Right lobe of liver (tissue), 6 donors: ENCODE data around the gene SPATA2. TPM values are rescaled to one million over a fixed set of nuclear protein-coding genes. Genes with fewer than 3 reads are reported as not detected.
A peak's percentile ranks its signal among the peaks of the same experiment; 100 is the strongest.

Source experiments
- ATAC-seq, 4 donors: fragments of 200-7000 bp; cut with Tn5 transposase; one replicate each; pipeline ENCODE4 v1.9.1; 2020; ENCODE audit warnings: mild to moderate bottlenecking in 4 of 4, moderate library complexity in 4 of 4
- DNase-seq, 3 donors: peaks; one replicate each; pipeline ENCODE4 v3.0.0-alpha.2; 2020
- H3K27ac ChIP-seq, 3 donors: fragments of 200-600 bp; one replicate each; pipeline ENCODE4 v1.8.0; 2022
- H3K27me3 ChIP-seq, 2 donors: fragments of 200-600 bp; one replicate each; pipeline ENCODE4 v1.8.0; 2022
- H3K36me3 ChIP-seq, 4 donors: fragments of 200-600 bp; sonication (generic) in 1 of 4; one replicate each; pipeline versions ENCODE4 v1.5.1 to v1.8.0; 2017 to 2022; ENCODE audit warnings: control low read depth in 1 of 4
- H3K4me1 ChIP-seq, 4 donors: fragments of 200-600 bp; sonication (generic) in 1 of 4; one replicate each; pipeline versions ENCODE4 v1.5.1 to v1.8.0; 2017 to 2022; ENCODE audit warnings: control low read depth in 1 of 4
- H3K4me3 ChIP-seq, 3 donors: fragments of 200-600 bp; one replicate each; pipeline ENCODE4 v1.8.0; 2022
- H3K9me3 ChIP-seq, 4 donors: fragments of 200-600 bp; sonication (generic) in 1 of 4; one replicate each; pipeline versions ENCODE4 v1.5.1 to v1.8.0; 2017 to 2022; ENCODE audit warnings: control low read depth in 1 of 4
- CTCF ChIP-seq, 4 donors: fragments of 200-600 bp in 3 of 4; fragments of 450-650 bp in 1 of 4; IDR thresholded peaks; one replicate each; pipeline versions ENCODE4 v1.5.1 to v1.8.0; 2016 to 2022; ENCODE audit warnings: antibody characterized with exemption in 4 of 4, mild to moderate bottlenecking in 2 of 4
- POLR2A ChIP-seq: fragments of 450-650 bp; IDR thresholded peaks from one replicate; pipeline ENCODE4 v1.6.1; 2017; ENCODE audit warnings: antibody characterized with exemption, mild to moderate bottlenecking
- WGBS: methylation state at CpG from one replicate; pipeline ENCODE4 v1.1.6; 2018; ENCODE audit warnings: low coverage, low lambda C conversion rate; ENCODE audit not compliant: insufficient coverage; ENCODE audit errors: missing lambda C conversion rate; 5-methylcytosine and 5-hydroxymethylcytosine counted together
- intact Hi-C, 2 donors: fragments of 100-400 bp; cut with DNase I; formaldehyde crosslinking; loops; one replicate each; pipeline versions ENCODE4 v1.11.2 to v1.14.1; 2022
- total RNA-seq, 6 experiments: library from RNA; depleted of rRNA in 2 of 6; stranded (reverse); fragments of >200 nt in 2 of 6; fragmentation: NEBNext Ultra II Directional in 3 of 6; extraction: Animal tissue kit (Norgen Biotek cat#: 25700) in 3 of 6; gene quantifications; one replicate each; pipeline versions ENCODE4 v1.1.0 to v1.2.4, GENCODE V29; 2016 to 2023
- donor health status: DM: no; HTN: yes; CAD: no.
- donor health status: DM: no; HTN: no; CAD: no.
- donor health status: DM: no; HTN: no; CAD: no.
- donor health status: DM: no; HTN: yes; CAD: no.
- donor health status: DM: no; HTN: yes; CAD: no.

Gene SPATA2
- total RNA-seq, 6 experiments from 2014 or later = 1.9 to 3.6 (median 2.9) TPM

- intact Hi-C loops = no loop called here
- H3K9me3 ChIP-seq = no peaks in the 10 kb centered on the region
- TF ChIP-seq CTCF (IDR thresholded peaks at IDR 0.05) = no peak
- no peak for TF ChIP-seq POLR2A
- H3K27me3 ChIP-seq = no peaks in the 10 kb centered on the region
- WGBS = 65% methylated on average over 4 of the region's 15 CpGs
- peaks cover 0 to 36% (median 9%) of the 10 kb centered on the region in 4 donors for H3K36me3 ChIP-seq
- peaks cover 0 to 26% (median 7%) of the 10 kb centered on the region in 4 donors for H3K4me1 ChIP-seq
- no peak overlapping the region for H3K4me3 ChIP-seq
- ATAC-seq = no peak
- H3K27ac ChIP-seq = no peak overlapping the region
- DNase-seq = peak in 1 of 3 donors; percentile 15
Observed at GRCh38 chr20:49906615-49907154, 8.6 kb downstream of the SPATA2 start.

DNA sequence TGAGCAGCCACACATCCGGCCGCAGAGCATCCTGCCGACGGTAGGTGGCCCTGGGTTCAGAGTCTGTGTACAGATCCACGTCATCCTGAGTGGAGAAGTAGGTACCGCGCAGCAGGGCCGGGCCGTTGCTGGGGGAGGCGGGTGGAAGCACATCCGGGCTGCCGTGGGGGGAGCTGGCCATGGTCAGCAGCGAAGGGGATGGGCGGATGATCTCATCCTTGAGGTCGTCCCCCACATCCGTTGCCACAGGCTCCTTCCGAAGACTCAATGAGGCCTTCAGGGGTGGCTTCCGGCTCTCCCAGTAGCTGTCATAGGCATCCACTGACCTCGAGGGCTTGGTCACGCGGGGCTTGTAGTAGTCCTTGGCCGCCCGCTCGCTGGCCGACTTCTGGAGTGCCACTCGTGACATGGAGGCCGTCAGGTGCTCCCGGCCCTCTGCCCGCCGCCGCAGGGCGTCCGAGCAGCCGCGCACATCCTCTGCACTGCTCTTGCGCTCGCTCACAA lies 9.2 kb downstream of the SPATA2 start:
- H3K27me3 ChIP-seq = no peaks in the 10 kb centered on the region
- no peak overlapping the region for H3K27ac ChIP-seq
- intact Hi-C loops = no loop called here
- H3K4me1 ChIP-seq = peaks cover 0 to 31% (median 7%) of the 10 kb centered on the region in 4 donors
- peaks cover 0 to 36% (median 9%) of the 10 kb centered on the region in 4 donors for H3K36me3 ChIP-seq
- TF ChIP-seq POLR2A (no peak), CTCF (IDR thresholded peaks at IDR 0.05) (no peak)
- no peak overlapping the region for H3K4me3 ChIP-seq
- peak in 1 of 4 donors; percentile 8 for ATAC-seq
- WGBS = 80% methylated on average over 3 of the region's 37 CpGs
- H3K9me3 ChIP-seq = no peaks in the 10 kb centered on the region
- peak in 2 of 3 donors; percentile 43 to 53 for DNase-seq

- intact Hi-C loops = no loop called here
- ATAC-seq = no peak
- Histone ChIP-seq H3K9me3 (no peaks in the 10 kb centered on the region), H3K27ac (no peak overlapping the region), H3K4me3 (no peak overlapping the region), H3K4me1 (peaks cover 0 to 26% (median 7%) of the 10 kb centered on the region in 4 donors), H3K36me3 (peaks cover 0 to 36% (median 9%) of the 10 kb centered on the region in 4 donors), H3K27me3 (no peaks in the 10 kb centered on the region)
- TF ChIP-seq POLR2A (no peak), CTCF (IDR thresholded peaks at IDR 0.05) (no peak)
- peak in 1 of 3 donors; percentile 48 for DNase-seq
- WGBS = no CpG with 5 or more reads among the region's 29 CpGs
Observed at GRCh38 chr20:49905415-49906091, 9.8 kb downstream of the SPATA2 start.

- Histone ChIP-seq H3K36me3 (peaks cover 0 to 36% (median 9%) of the 10 kb centered on the region in 4 donors), H3K27ac (no peak overlapping the region), H3K4me3 (no peak overlapping the region), H3K27me3 (no peaks in the 10 kb centered on the region), H3K4me1 (peaks cover 0 to 22% (median 9%) of the 10 kb centered on the region in 4 donors), H3K9me3 (no peaks in the 10 kb centered on the region)
- ATAC-seq (no peak), DNase-seq (peak in 1 of 3 donors; percentile 11)
- intact Hi-C loops = no loop called here
- WGBS = 82% methylated on average over 8 of the region's 17 CpGs
- TF ChIP-seq POLR2A (no peak), CTCF (IDR thresholded peaks at IDR 0.05) (no peak)
Observed at GRCh38 chr20:49904440-49905214, 10.7 kb downstream of the SPATA2 start.
